ENCODE results near the gene SLCO1C1. TPM values are rescaled to one million over a fixed set of nuclear protein-coding genes. Genes with fewer than 3 reads are reported as not detected.

SLCO1C1 gene
- total RNA-seq, 4 donors from 2014 or later: 0.17 to 2.4 (median 2.0) TPM; not detected in 1

- Histone ChIP-seq H3K9me3 (no peaks in the 10 kb centered on the region), H3K27me3 (no peaks in the 10 kb centered on the region), H3K27ac (replicated peaks in 1 of 4) (no peak overlapping the region), H3K36me3 (no peaks in the 10 kb centered on the region), H3K4me3 (no peak overlapping the region), H3K4me1 (no peaks in the 10 kb centered on the region)
- no peak for DNase-seq (ENCODE audit: extremely low spot score)
- TF ChIP-seq POLR2A (IDR thresholded peaks at IDR 0.05; ENCODE audit: low read depth): no peak
- TF ChIP-seq EP300 (IDR thresholded peaks at IDR 0.05): no peak
- no peak for TF ChIP-seq CTCF (IDR thresholded peaks at IDR 0.05)
- TF ChIP-seq POLR2AphosphoS5 (IDR thresholded peaks at IDR 0.05): no peak
- WGBS: 70% methylated on average over 1 of the region's 1 CpG
- intact Hi-C loops (cut with DNase I): no loop called here
These were observed 27.0 kb downstream of the SLCO1C1 start for GRCh38 chr12:20722142-20722541.

GRCh38 chr12:20731274-20731673 lies 36.1 kb downstream of the SLCO1C1 start:
- intact Hi-C loops (cut with DNase I): loop anchor here (2.0 kb wide), 1 partner anchor 334 kb away; no protein-coding TSS in a partner anchor
- Histone ChIP-seq H3K36me3 (no peaks in the 10 kb centered on the region), H3K27me3 (no peaks in the 10 kb centered on the region), H3K27ac (replicated peaks in 1 of 4) (no peak overlapping the region), H3K4me1 (no peaks in the 10 kb centered on the region), H3K4me3 (no peak overlapping the region), H3K9me3 (no peaks in the 10 kb centered on the region)
- TF ChIP-seq POLR2A (IDR thresholded peaks at IDR 0.05; ENCODE audit: low read depth) (no peak), EP300 (IDR thresholded peaks at IDR 0.05) (no peak), CTCF (IDR thresholded peaks at IDR 0.05) (no peak), POLR2AphosphoS5 (IDR thresholded peaks at IDR 0.05) (no peak)
- no peak for DNase-seq (ENCODE audit: extremely low spot score)
- WGBS: 88% methylated on average over 1 of the region's 1 CpG

GRCh38 chr12:20740972-20741371 lies 45.8 kb downstream of the SLCO1C1 start:
- H3K27ac ChIP-seq (replicated peaks in 1 of 4): no peak overlapping the region
- no peaks in the 10 kb centered on the region for H3K36me3 ChIP-seq
- TF ChIP-seq CTCF (IDR thresholded peaks at IDR 0.05) (no peak), POLR2A (IDR thresholded peaks at IDR 0.05; ENCODE audit: low read depth) (no peak), POLR2AphosphoS5 (IDR thresholded peaks at IDR 0.05) (no peak), EP300 (IDR thresholded peaks at IDR 0.05) (no peak)
- DNase-seq (ENCODE audit: extremely low spot score): no peak
- no peaks in the 10 kb centered on the region for H3K27me3 ChIP-seq
- no peak overlapping the region for H3K4me3 ChIP-seq
- no peaks in the 10 kb centered on the region for H3K9me3 ChIP-seq
- intact Hi-C loops (cut with DNase I): no loop called here
- no peaks in the 10 kb centered on the region for H3K4me1 ChIP-seq
- 82% methylated on average over 1 of the region's 1 CpG for WGBS

GRCh38 chr12:20748198-20748597 lies 53.1 kb downstream of the SLCO1C1 start:
- H3K4me3 ChIP-seq: no peak overlapping the region
- H3K4me1 ChIP-seq: no peaks in the 10 kb centered on the region
- no peaks in the 10 kb centered on the region for H3K27me3 ChIP-seq
- 94% methylated on average over 1 of the region's 1 CpG for WGBS
- TF ChIP-seq EP300 (IDR thresholded peaks at IDR 0.05): no peak
- TF ChIP-seq CTCF (IDR thresholded peaks at IDR 0.05): no peak
- TF ChIP-seq POLR2AphosphoS5 (IDR thresholded peaks at IDR 0.05): no peak
- no peaks in the 10 kb centered on the region for H3K9me3 ChIP-seq
- no peaks in the 10 kb centered on the region for H3K36me3 ChIP-seq
- H3K27ac ChIP-seq (replicated peaks in 1 of 4): no peak overlapping the region
- DNase-seq (ENCODE audit: extremely low spot score): no peak
- intact Hi-C loops (cut with DNase I): no loop called here

- H3K4me3 ChIP-seq: no peak overlapping the region
- no peaks in the 10 kb centered on the region for H3K4me1 ChIP-seq
- no peaks in the 10 kb centered on the region for H3K9me3 ChIP-seq
- DNase-seq (ENCODE audit: extremely low spot score): no peak
- H3K27ac ChIP-seq (replicated peaks in 1 of 4): no peak overlapping the region
- 68% methylated on average over 4 of the region's 4 CpGs for WGBS
- intact Hi-C loops (cut with DNase I): no loop called here
- H3K36me3 ChIP-seq: no peaks in the 10 kb centered on the region
- TF ChIP-seq CTCF (IDR thresholded peaks at IDR 0.05) (no peak), POLR2AphosphoS5 (IDR thresholded peaks at IDR 0.05) (no peak)
- no peaks in the 10 kb centered on the region for H3K27me3 ChIP-seq
These were observed 55.9 kb downstream of the SLCO1C1 start for GRCh38 chr12:20751046-20751445.
